HL-60 (cell line): ENCODE data around the gene FGB.

Source experiments
- DNase-seq, 2 experiments: peaks; one replicate each; pipeline ENCODE4 v3.0.0-alpha.2; 2010 to 2020; ENCODE audit warnings: low read depth in 1 of 2, low spot score in 1 of 2
- H3K27ac ChIP-seq: fragments of 250-450 bp; sonication (Bioruptor Pico); replicated peaks from 2 replicates; pipeline ENCODE4 v1.5.1; 2020; ENCODE audit warnings: mild to moderate bottlenecking, moderate library complexity
- H3K27me3 ChIP-seq: fragments of 250-450 bp; sonication (Bioruptor Pico); 2 replicates; pipeline ENCODE4 v1.5.1; 2021; ENCODE audit warnings: mild to moderate bottlenecking, moderate library complexity; ENCODE audit not compliant: insufficient read depth, poor library complexity, severe bottlenecking
- H3K4me3 ChIP-seq: replicated peaks from 2 replicates; pipeline ENCODE4 v1.5.1; 2011; ENCODE audit warnings: mild to moderate bottlenecking, control low read depth, low read length; ENCODE audit not compliant: insufficient read depth
- CTCF ChIP-seq: IDR thresholded peaks from one replicate; pipeline ENCODE4 v1.5.1; 2011; ENCODE audit warnings: low read length, control low read depth, inconsistent platforms; ENCODE audit not compliant: insufficient read depth
- GABPA ChIP-seq: IDR thresholded peaks from 2 replicates; pipeline ENCODE4 v1.6.1; 2012; ENCODE audit warnings: low read depth
- POLR2AphosphoS5 ChIP-seq: IDR thresholded peaks from 2 replicates; pipeline ENCODE4 v1.6.1; 2012; ENCODE audit warnings: low read depth
- REST ChIP-seq: IDR thresholded peaks from 2 replicates; pipeline ENCODE4 v1.6.1; 2012; ENCODE audit warnings: low read depth; ENCODE audit not compliant: insufficient replicate concordance
- SPI1 ChIP-seq: IDR thresholded peaks from 2 replicates; pipeline ENCODE4 v1.6.1; 2012; ENCODE audit warnings: low read depth, mild to moderate bottlenecking, borderline replicate concordance

FGB gene

DNA sequence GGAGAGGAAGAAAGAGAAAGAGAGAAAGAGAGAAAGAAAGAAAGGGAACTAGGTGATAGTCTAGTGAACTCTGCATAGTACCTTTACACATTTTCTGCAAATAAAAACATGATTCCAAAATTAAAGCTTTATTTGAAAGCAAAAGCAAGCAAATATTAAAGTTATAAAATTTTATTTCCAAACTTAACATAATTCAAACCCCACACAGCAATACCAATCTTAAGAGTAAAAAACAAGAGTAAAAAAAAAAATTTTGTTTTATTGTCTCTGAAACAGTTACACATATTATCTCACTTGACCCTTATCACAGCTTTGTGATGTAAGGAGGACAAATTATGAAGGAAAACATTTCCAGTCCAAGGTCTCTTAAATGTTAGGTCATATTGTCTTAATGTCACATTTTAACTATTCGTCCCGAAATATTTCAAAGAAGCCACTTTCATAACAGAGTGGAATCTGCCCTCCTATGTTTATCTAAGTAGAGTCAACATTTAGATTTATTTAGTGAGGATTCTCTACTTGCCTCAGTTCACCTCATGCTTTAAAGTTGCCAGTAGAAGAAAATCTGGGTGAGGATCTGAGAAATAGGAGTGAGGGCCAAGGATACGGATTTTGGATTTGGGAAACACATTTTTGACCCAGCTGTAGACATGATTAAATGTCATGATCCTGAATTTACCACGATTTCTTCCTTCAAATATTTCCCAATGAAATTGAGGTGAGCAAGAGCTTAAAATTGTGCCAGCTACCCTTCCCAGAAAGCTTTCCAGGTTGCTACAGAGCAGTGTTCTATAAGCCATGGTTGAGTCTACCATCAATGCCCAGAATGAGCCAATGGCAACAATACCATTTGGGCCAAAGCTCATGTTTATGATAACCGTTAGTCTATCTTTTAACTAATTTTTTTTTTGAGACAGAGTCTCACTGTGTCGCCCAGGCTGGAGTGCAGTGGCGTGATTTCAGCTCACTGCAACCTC, 35.3 kb downstream of the FGB start:
- H3K27ac ChIP-seq = no peak overlapping the region
- no peak overlapping the region for H3K4me3 ChIP-seq
- TF ChIP-seq POLR2AphosphoS5 (no peak), SPI1 (no peak), CTCF (no peak), REST (no peak), GABPA (no peak)
- DNase-seq = no peak
- no peaks in the 10 kb centered on the region for H3K27me3 ChIP-seq

DNA sequence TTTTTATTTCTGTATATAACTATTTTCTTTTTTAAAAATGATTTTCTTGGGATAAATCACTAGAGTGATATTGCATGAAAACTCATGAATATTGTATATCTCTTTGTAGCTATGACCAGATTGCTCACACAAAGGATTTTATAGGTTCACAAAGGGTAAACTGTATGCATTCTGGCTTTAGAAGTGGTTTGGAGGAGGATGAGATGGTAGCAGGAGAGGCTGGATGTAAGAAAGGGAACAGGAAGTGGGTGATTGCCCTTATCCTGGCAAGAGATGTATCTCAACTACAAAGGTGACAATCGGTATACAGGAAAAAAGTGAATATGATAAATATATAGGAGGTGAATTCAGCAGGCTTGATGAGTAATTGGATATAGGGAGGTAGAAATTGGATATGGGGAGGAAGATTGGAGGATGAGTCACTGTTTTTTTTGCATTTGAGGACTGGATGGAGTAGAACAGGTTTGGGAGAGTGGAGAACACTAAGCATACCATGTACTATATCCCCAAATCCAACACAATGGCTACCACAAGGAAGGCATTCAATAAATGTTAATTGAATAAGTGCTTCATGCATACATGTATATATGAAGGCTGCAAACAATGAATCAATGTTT, 39.7 kb downstream of the FGB start:
- Histone ChIP-seq H3K27me3 (no peaks in the 10 kb centered on the region), H3K27ac (no peak overlapping the region), H3K4me3 (no peak overlapping the region)
- DNase-seq = no peak
- TF ChIP-seq REST (no peak), GABPA (no peak), POLR2AphosphoS5 (no peak), CTCF (no peak), SPI1 (no peak)

- Histone ChIP-seq H3K4me3 (no peak overlapping the region), H3K27me3 (no peaks in the 10 kb centered on the region), H3K27ac (no peak overlapping the region)
- DNase-seq = no peak
- TF ChIP-seq POLR2AphosphoS5 = no peak
Measured at GRCh38 chr4:154603033-154603943, 40.5 kb downstream of the FGB start.

DNA sequence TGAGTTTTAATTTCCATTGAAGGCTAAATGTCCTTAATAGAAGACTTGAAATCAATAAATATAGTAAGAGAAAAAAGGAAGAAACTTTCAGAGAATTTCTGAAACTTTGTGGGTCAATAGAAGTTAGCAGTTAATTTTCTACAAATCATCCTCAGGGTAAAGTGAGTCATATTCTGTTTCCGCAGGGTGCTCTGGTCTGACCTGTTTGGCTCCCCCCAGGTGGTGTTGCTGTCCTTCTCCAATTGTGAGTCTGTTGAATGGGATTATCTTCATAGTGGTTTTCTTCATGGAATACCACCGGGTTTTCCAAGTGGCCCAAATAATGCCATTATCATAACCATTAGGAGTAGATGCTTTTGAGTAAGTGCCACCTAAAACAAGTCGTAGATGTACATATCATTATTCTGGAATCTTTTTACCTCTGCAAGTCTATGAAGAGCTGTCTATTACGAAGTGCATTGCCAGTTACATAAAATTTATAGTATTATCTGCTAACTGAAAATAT, 41.9 kb downstream of the FGB start:
- Histone ChIP-seq H3K4me3 (no peak overlapping the region), H3K27me3 (no peaks in the 10 kb centered on the region), H3K27ac (no peak overlapping the region)
- TF ChIP-seq CTCF (no peak), POLR2AphosphoS5 (no peak), SPI1 (no peak), GABPA (no peak), REST (no peak)
- no peak for DNase-seq
